AG10803 (cell line): ENCODE measurements around the gene HOXA5.
A peak's percentile ranks its signal among the peaks of the same experiment; 100 is the strongest.

ENCODE experiments used
- DNase-seq: peaks from one replicate; pipeline ENCODE4 v3.0.0; 2010; ENCODE audit warnings: low read depth
- H3K4me3 ChIP-seq: 2 replicates; pipeline ENCODE4 v1.5.1; 2011; ENCODE audit warnings: mild to moderate bottlenecking, low read length, control low read depth
- CTCF ChIP-seq: conservative IDR thresholded peaks from 2 replicates; pipeline ENCODE4 v1.5.1; 2011; ENCODE audit warnings: mild to moderate bottlenecking, low read length, control low read depth, inconsistent platforms

HOXA5 gene

GRCh38 chr7:27114881-27115220 lies 28.6 kb downstream of the HOXA5 start:
- no peak overlapping the region for H3K4me3 ChIP-seq
- no peak for TF ChIP-seq CTCF
- no peak for DNase-seq

DNA sequence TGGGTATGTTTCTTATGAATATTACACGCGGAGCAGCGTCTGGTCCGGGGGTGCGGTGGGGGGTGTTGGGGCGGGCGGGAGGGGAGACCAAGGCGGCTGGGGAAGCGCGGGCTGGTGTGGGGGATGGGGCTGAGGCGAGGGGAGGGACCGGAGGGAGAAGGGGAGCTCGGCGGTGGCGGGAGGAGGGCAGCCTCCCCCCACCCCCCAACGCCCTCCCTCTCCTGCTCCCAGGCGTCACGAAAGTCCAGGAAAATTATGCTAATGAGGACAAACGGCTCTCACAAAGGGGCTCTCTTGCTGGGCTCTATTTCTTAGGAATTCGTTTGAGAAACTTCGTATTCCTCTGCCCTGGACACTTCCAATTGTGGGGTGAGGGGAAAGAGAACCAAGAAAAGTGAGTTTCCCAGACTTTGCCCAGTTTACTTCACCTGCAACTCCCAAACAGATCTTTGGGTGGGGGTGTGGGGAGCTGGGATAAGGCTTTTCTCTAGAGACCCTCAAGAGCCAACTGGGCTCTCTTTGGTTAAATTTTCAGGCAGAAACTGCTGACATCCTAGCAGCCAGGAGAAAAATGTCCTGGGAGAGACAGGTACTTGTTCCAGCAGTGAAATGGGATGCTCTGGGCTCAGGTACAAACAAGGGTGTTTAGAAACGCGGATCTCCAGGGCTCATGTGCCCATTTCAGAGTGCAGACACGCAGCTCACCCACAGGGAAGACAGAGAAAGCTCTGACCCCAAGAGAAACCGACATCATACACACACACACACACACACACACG lies 29.3 kb downstream of the HOXA5 start:
- no peak for DNase-seq
- TF ChIP-seq CTCF = no peak
- H3K4me3 ChIP-seq = peak overlapping the region; percentile 28

DNA sequence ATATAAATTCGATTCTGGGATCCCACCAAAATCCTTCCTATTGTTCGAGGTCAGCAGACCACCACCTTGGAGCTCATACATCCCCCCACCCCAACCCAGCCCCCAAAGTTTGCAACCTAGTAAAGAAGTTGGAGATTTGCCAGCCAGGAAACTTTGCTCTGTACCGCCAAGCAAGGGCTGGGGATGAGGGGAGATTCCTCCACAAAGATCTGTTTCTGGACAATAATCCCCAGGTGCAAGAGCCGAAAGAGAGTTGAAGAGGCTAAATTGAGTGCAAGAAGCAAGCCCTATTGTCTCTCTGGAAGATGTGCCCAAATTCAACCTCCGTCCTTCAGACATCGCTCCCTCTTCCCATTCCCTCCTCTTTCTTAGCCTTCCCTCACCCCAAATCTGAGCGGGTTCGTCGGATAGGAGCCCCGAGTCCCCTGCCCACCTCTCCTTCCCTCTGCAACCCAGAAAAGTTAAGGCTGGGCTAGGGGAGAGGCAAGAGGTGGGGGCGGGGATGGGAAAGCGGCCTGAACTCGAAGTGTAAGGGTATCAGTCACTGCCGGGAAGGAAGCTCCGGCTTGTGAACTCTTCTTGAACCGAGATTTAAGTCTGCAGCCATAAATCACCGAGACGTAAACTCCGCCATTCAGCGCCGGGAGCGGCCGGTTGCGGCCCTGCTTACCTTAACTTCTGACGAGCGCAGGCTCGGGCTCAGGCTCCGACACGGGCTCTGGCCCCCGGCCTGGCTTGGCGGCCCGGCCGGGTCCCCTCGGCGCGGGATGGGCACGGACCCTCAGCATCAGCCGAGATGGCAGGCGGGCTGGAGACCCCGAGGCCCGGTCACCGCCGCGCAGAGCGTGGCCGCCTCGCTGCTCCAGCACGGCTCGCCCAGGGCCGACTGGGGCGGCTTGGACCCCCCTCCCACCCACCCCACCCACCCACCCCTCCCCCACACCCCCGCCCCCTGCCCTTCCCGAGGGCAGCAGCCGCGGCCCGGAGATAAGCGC lies 30.2 kb downstream of the HOXA5 start:
- peak overlapping the region; percentile 20; the same call in 1 of the 2 replicates for H3K4me3 ChIP-seq
- TF ChIP-seq CTCF = no peak
- DNase-seq = no peak

- H3K4me3 ChIP-seq = no peak overlapping the region
- no peak for DNase-seq
- TF ChIP-seq CTCF = no peak
These were observed 31.1 kb downstream of the HOXA5 start for GRCh38 chr7:27112361-27112760.

- TF ChIP-seq CTCF = no peak
- no peak for DNase-seq
- H3K4me3 ChIP-seq = no peak overlapping the region
These were observed 31.7 kb downstream of the HOXA5 start for GRCh38 chr7:27111751-27112277.

GRCh38 chr7:27111042-27111750 lies 32.3 kb downstream of the HOXA5 start:
- DNase-seq = peak; percentile 64
- no peak for TF ChIP-seq CTCF
- H3K4me3 ChIP-seq = no peak overlapping the region
